ENCODE measurements around the gene DIPK1B.

DNA sequence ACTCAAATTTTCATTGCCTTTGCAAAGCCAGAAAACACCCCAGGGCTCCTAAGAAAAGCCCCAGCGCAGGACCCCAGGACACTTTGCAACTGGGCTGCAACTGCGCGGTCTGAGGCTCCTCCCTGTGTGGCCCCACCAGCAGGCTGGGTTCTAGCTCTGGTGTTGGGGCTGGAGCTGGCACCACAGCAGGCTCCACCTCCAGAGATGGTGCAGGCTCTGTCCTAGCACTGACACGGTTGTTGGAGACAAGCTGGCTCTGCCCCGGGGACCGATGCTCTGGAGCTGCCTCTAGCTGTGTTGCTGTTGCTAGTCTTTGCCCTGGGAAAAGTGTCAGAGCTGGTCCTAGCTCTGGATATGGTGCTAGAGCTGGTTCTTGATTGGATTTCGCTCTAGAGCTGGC is 16.8 kb downstream of the DIPK1B start:
- TF ChIP-seq EP300 (conservative IDR thresholded peaks at IDR 0.05; ENCODE audit: poor library complexity, severe bottlenecking) (no peak), SMC3 (conservative IDR thresholded peaks at IDR 0.05; ENCODE audit: poor library complexity) (no peak), CTCF (IDR thresholded peaks at IDR 0.05; ENCODE audit: poor library complexity, severe bottlenecking) (no peak), EZH2 (IDR thresholded peaks at IDR 0.05; ENCODE audit: borderline replicate concordance, insufficient read depth, low read length, poor library complexity, severe bottlenecking) (no peak), POLR2AphosphoS5 (IDR thresholded peaks at IDR 0.05) (no peak), RAD21 (conservative IDR thresholded peaks at IDR 0.05) (no peak), MXI1 (conservative IDR thresholded peaks at IDR 0.05; ENCODE audit: poor library complexity, severe bottlenecking) (no peak)
- TF ChIP-seq, protein P1, sequence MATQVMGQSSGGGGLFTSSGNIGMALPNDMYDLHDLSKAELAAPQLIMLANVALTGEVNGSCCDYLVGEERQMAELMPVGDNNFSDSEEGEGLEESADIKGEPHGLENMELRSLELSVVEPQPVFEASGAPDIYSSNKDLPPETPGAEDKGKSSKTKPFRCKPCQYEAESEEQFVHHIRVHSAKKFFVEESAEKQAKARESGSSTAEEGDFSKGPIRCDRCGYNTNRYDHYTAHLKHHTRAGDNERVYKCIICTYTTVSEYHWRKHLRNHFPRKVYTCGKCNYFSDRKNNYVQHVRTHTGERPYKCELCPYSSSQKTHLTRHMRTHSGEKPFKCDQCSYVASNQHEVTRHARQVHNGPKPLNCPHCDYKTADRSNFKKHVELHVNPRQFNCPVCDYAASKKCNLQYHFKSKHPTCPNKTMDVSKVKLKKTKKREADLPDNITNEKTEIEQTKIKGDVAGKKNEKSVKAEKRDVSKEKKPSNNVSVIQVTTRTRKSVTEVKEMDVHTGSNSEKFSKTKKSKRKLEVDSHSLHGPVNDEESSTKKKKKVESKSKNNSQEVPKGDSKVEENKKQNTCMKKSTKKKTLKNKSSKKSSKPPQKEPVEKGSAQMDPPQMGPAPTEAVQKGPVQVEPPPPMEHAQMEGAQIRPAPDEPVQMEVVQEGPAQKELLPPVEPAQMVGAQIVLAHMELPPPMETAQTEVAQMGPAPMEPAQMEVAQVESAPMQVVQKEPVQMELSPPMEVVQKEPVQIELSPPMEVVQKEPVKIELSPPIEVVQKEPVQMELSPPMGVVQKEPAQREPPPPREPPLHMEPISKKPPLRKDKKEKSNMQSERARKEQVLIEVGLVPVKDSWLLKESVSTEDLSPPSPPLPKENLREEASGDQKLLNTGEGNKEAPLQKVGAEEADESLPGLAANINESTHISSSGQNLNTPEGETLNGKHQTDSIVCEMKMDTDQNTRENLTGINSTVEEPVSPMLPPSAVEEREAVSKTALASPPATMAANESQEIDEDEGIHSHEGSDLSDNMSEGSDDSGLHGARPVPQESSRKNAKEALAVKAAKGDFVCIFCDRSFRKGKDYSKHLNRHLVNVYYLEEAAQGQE (IDR thresholded peaks at IDR 0.05; ENCODE audit: borderline replicate concordance), result no peak

All from neural cell (in vitro differentiated cells).